ENCODE measurements around the gene GRIN1. TPM values are rescaled to one million over a fixed set of nuclear protein-coding genes. Genes with fewer than 3 reads are reported as not detected.

The GRIN1 gene
- total and polyA plus RNA-seq, 2 donors (not counting 3 experiments of a cell fraction or from before 2014, with no cell fraction given), result not detected

DNA sequence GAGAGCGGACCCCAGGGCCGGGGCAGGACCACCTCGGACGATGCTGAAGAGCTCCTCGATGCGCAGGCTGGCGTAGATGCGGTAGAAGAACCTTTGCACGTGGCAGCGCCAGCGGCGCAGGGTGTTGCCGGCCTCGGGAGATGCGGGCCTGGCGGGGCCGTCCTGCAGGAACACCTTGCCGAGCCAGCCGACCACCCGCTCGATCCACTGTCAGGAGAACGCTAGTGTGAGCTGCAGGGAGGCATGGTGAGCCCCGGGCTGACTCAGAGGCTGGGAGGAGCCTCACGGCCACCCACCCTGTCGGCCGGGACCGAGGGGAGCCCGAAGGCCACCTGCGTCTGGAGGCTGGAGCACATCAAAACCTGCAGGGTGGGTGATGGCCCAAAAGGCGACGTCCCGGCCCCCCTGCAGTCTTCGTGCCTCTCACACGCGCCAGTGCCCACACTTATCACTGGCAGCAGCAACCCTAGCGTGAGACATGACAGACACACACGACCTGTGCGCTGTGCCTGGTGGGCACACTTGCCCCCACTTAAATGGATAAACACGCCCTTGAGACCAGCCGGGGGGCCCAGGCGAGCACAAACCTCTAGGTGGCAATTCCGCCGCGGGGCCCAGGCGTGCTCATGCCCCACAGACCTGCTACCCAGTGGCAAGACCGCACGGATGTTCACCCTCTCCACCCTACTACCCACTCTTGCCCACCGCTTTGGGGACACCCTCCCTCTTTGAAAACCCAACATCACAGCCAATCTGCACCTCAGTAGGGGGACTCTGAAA, 46.1 kb downstream of the GRIN1 start:
- DNase-seq (ENCODE audit: low read depth, low spot score) (no peak), FAIRE-seq (no peak)
- H3K9ac ChIP-seq (replicated peaks; ENCODE audit: extremely low read depth, insufficient read depth, low read length), result no peak overlapping the region
- peaks cover 29% of the 10 kb centered on the region for H3K79me2 ChIP-seq (ENCODE audit: control insufficient read depth, insufficient read depth, low read length)
- dilution Hi-C loops (cut with MboI; ENCODE audit: extremely low pct_ligation_motif_present, low sequenced_read_pairs) (no loop called here), intact Hi-C loops (cut with micrococcal nuclease) (no loop called here)
- no peaks in the 10 kb centered on the region for H3K27me3 ChIP-seq (ENCODE audit: control insufficient read depth in 2 of 2, insufficient read depth in 2 of 2, low read length in 2 of 2)
- no peaks in the 10 kb centered on the region for H3K9me3 ChIP-seq (replicated peaks; ENCODE audit: control insufficient read depth, insufficient read depth, low read length)
- no peak overlapping the region for H3K27ac ChIP-seq (ENCODE audit: insufficient read depth, low read depth, low read length)
- peaks cover 0 to 50% of the 10 kb centered on the region in 2 experiments for H3K36me3 ChIP-seq (ENCODE audit: control insufficient read depth in 2 of 2, extremely low read depth in 1 of 2, insufficient read depth in 2 of 2, low read length in 2 of 2)
- no peaks in the 10 kb centered on the region for H3K9me1 ChIP-seq (replicated peaks; ENCODE audit: control insufficient read depth, extremely low read depth, insufficient read depth, low read length)
- TF ChIP-seq, protein P1, sequence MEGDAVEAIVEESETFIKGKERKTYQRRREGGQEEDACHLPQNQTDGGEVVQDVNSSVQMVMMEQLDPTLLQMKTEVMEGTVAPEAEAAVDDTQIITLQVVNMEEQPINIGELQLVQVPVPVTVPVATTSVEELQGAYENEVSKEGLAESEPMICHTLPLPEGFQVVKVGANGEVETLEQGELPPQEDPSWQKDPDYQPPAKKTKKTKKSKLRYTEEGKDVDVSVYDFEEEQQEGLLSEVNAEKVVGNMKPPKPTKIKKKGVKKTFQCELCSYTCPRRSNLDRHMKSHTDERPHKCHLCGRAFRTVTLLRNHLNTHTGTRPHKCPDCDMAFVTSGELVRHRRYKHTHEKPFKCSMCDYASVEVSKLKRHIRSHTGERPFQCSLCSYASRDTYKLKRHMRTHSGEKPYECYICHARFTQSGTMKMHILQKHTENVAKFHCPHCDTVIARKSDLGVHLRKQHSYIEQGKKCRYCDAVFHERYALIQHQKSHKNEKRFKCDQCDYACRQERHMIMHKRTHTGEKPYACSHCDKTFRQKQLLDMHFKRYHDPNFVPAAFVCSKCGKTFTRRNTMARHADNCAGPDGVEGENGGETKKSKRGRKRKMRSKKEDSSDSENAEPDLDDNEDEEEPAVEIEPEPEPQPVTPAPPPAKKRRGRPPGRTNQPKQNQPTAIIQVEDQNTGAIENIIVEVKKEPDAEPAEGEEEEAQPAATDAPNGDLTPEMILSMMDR (IDR thresholded peaks at IDR 0.05; ENCODE audit: extremely low read depth in 1 of 2, insufficient read depth in 1 of 2, low read depth in 1 of 2, low read length in 2 of 2), result no peak
- TF ChIP-seq GATA2 (IDR thresholded peaks at IDR 0.05; ENCODE audit: insufficient read depth, insufficient read length, low read depth, low read length), result no peak
- no peak for TF ChIP-seq MYC (IDR thresholded peaks at IDR 0.05; ENCODE audit: low read depth, low read length)
- TF ChIP-seq POLR2AphosphoS5 (IDR thresholded peaks at IDR 0.05; ENCODE audit: insufficient read depth, low read depth, low read length), result no peak
- TF ChIP-seq, protein P2, sequence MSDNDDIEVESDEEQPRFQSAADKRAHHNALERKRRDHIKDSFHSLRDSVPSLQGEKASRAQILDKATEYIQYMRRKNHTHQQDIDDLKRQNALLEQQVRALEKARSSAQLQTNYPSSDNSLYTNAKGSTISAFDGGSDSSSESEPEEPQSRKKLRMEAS (IDR thresholded peaks at IDR 0.05; ENCODE audit: insufficient read depth, insufficient read length), result no peak
- no peak for TF ChIP-seq EZH2 (IDR thresholded peaks at IDR 0.05; ENCODE audit: borderline replicate concordance, low read depth, low read length, severe bottlenecking)
- TF ChIP-seq FOS (IDR thresholded peaks at IDR 0.05; ENCODE audit: borderline replicate concordance, insufficient read depth, low read length), result no peak
- no peak for TF ChIP-seq POLR2A (IDR thresholded peaks at IDR 0.05; ENCODE audit: low read depth, low read length)
- TF ChIP-seq JUN (IDR thresholded peaks at IDR 0.05; ENCODE audit: borderline replicate concordance, insufficient read depth, insufficient read length, low read depth), result no peak
- H3K4me2 ChIP-seq (ENCODE audit: insufficient read depth, low read length), result no peak overlapping the region
- peaks cover 17% of the 10 kb centered on the region for H3K4me1 ChIP-seq (ENCODE audit: control insufficient read depth, extremely low read depth, insufficient read depth, low read length)
- BruUV-seq (replicated peaks), result no TSS peak
- H4K20me1 ChIP-seq (replicated peaks; ENCODE audit: control insufficient read depth, extremely low read depth, insufficient read depth, low read length), result no peaks in the 10 kb centered on the region
- H2AFZ ChIP-seq (ENCODE audit: low read depth, low read length), result no peak overlapping the region
- ChIA-PET CTCF (no interaction called here), POLR2A (no interaction called here)
- H3K4me3 ChIP-seq (replicated peaks in 1 of 3; ENCODE audit: insufficient read depth in 1 of 3, low read depth in 1 of 3, low read length in 3 of 3), result no peak overlapping the region
